Activated CD4-positive, alpha-beta T cell treated with anti-CD3 and anti-CD28 coated beads, Interleukin-2, amount 50 U/mL, for 16 hours (primary cell): ENCODE results near the gene ROCK1.

ENCODE experiments used
- DNase-seq: peaks from one replicate; pipeline ENCODE4 v3.0.0-alpha.2; 2020

ROCK1 gene

DNA sequence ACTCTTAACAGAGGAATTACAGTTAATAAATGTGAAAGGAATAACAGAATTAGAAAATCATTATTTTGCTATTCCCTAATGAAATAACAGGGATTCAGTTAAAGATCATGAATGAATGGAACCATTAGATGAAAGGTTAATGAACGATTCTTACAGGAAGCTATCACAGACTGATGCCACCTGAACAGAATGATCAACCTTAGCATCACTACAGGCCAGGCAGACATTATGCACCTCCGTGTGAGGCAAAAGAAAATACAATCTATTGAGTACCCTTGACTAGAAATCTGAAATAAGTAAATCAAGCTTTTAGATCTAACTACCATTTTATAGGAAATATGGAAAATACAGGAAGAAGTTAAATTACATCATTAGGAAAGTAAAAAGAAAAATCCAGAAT lies 10.4 kb downstream of the ROCK1 start:
- no peak for DNase-seq

DNA sequence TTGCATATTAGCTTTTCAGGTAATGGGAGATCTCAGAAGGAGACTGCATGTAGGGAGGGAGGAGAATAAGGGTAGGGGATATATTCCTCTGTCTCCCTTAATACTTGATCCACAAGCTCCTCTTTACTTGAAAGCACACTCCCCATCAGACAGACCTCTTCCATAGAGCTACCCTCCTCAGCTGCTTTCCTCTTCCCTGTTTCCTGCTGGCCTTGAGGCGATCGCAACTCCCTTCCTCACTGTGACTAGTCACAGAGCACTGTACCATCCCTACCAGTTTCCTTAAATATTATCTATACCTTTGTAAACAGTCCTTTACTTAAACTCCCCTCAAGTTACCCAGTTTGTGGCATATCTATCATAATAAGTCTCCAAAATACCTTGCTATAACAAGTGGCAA lies 10.9 kb downstream of the ROCK1 start:
- no peak for DNase-seq

DNA sequence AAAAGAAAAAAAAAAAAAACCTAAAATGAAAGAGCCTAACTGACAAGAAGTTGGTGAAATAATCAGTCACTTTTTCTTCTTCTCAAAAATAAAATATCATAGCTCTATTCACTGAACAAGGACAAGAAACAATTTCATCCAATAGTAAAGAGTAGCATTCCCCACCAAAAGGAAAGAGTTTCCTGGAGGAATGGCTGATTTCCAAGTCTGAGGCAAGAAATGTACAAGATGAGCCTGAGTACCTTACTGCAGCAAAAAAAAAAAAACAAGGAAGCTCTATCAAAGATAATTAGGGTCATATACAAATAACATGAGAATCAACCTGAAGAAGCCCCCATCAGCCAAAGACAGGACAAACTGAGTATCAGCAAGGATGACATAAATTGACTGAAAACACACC lies 11.5 kb downstream of the ROCK1 start:
- DNase-seq: no peak

DNA sequence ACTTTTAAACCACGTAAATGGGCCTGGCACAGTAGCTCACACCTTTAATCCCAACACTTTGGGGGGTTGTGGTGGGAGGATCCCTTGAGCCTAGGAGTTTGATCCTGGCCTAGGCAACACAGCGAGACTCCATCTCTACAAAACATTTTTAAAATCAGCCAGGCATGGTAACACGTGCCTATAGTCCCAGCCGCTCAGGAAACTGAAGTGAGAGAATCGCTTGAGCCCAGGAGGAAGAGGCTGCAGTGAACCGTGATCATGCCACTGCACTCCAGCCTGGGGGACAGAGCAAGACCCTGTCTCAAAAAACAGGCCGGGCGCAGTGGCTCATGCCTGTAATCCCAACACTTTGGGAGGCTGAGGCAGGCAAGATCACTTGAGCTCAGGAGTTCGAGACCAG lies 12.2 kb downstream of the ROCK1 start:
- DNase-seq: no peak

DNA sequence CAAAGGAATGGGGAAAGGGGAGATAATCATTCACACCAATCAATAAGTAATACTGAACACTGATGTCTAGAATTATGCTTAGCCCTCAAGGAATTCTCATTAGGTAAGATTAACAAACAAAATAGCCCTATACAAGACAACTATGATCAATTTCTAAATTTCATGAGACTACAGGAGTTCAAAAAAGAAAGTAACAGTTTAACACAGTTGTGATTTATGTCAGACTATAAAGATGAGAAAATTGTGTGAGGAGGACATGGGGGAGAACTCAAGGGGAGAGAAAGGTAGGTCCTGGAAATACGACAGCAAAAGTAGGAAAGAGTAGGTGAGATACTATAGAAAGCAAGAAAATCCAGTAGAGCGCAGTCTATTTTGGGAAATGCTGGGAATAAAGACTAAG lies 14.9 kb downstream of the ROCK1 start:
- DNase-seq: no peak

DNA sequence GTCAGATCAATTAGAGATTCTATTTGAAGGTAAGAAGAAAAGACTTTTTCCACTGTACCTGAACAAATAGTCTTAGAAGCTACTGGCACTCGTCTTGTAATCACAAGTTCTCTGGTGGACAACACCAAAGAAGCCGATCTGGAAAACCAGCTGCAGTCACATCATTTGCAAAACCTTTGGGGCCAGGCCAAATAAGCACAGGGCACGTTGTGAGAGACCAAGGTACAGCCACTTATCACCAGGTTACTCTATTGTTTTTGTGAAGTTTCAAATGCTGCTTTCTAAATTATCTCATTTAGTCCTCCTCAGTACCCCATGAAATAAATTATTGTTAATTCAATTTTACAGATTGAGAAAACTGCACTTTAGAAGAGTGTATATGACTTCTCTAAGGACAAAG lies 18.5 kb downstream of the ROCK1 start:
- DNase-seq: no peak

DNA sequence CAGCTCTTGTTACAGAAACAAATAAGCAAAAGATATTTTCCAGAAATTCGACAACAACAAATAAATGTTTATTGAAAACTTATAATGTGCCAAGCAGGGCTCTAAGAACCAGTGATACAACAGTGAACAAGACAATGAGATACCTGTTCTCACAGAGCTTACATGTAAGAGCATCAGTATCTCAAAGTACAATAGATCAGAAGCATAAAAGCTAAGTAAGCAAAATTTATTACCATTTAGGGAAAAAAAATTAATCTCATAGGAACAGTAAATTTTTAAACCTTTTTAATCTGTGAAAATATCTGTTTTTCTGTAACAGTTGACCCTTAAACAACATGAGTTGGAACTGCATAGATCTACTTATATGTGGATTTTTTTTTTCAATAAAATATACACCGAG lies 20.9 kb downstream of the ROCK1 start:
- DNase-seq: no peak

DNA sequence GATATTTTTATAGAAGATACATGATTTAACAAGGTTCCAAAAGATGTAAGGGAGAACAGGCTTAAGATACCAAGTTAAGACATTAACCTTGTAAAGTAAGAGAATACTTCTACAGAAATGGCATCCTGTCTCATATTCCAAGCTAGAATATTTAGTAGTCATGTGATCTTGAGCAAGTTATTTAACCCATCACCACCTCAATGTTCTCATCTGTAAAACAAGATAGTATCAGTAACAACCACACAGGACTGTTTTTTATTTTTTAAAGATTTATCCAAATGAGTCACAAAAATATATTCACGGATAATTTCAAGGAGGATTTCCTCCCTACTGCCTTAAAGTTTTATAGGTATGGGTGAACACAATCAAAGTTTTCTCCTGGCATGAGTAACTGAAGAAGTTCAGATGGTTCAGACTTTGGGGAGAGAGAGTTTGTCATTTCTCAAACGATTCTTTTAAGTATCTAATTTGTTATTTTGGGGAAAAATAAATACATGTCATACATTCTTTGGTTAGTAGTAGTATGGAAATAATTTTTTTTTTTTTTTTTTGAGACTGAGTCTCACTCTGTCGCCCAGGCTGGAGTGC lies 25.9 kb downstream of the ROCK1 start:
- no peak for DNase-seq

DNA sequence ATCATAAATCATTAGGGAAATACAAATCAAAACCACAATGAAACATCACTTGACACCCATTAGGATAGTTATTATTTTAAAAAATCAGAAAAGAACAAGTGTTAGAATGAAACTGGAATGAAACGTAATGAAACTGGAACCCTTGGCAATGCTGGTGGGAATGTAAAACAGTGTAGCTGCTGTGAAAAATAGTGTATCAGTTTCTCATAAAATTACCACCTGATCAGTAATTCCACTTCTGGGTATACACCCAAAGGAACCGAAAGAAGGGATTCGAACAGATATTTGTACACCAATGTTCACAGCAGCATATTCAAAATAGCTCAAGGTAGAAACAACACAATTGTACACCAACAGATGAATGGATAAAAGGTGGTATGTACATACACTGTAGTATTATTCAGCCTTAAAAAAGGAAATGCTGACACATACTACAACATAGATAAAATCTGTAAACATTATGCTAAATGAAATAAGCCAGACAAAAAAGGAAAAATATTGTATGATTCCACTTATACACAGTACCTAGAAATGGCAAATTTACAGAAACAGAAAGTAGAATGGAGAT lies 27.0 kb downstream of the ROCK1 start:
- DNase-seq: peak; percentile 9

DNA sequence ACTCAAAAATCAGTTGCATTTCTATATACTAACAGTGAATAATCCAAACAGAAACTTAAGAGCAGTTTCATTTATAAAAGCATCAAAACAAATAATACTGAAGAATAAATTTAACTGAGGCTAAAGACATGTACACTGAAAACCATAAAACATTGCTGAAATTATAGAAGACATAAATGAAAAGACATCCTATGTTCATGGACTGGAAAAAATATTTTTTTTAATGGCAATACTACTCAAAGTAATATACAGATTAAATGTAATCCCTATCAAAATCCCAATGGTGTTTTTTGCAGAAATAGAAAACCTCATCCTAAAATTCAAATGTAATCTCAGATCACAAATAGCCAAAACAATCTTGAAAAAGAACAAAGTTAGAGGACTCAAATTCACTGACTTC lies 28.6 kb downstream of the ROCK1 start:
- no peak for DNase-seq

DNA sequence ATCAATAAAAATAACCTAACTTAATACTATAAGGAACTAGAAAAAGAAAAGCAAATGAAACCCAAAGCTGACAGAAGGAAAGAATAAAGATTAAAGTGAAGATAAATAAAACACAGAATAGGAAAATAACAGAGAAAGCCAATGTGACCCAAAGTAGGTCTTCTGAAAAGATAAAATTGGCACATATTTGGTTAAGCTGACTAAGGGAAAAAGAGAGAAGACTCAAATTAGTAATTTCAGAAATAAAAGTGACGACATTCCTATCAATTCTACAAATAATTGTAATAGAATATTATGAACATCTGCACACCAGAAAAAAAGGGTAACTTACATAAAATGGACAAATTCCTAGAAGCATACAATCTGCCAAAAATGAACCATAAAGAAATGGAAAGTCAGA lies 30.2 kb downstream of the ROCK1 start:
- no peak for DNase-seq

DNA sequence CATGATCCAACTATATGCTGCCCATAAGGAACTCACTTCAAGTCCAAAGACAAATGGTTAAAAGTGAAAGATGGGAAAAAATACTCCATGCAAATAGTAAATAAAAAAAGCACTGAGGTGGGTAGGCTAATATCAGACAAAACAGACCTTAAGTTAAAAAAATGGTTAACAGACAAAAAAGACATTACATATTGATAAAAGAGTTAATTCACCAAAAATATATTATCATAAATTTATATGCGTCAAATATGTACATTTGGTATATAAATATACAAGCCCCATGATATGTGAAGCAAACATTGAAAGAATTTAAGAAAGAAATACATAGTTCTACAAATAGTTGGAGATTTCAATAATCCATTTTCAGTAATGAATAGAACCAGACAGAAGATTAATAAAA lies 31.0 kb downstream of the ROCK1 start:
- DNase-seq: no peak

DNA sequence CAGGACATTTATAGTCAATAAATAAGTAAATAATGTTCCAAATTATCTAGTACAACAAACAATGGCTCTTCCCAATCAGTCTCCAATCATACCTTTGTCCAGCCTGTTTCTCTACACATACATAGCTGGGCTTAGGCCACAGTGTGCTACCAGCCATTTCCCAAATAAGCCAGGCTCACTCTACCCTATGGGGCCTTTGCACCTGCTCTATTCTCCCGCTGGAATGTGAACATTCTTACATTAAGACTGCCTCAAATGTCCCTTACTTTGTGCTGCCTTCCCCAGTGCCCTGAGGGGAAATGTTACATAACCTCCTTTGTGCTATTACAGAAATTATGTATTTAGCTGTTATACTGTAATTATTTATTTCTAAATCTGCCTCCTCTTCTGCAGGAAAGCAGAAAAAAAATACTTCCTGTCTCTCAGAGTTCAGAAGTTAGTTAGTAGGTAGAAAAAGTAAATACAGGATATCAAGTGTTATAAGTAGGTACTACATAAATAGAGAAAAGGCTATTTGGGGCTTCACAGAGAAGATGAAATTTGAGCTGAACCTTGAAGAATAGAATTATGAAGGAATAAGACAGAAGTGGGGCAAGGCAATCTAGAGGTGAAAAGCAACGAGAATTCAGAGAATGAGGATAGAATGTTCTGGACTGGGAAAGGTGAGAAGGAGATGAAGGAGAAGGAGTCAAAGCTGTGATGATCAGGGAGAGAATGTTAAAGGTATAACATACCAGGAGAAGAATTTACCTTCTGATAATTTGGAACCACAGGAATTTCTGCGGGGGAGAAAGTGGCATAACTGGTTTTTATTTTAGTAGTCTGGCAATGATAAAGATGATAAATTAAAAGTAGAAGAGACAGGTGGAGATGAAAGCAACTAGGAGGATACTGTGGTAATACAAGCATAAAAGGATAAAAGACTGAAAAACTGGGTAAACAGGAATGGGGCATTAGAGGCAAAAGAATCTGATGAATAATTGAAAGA lies 37.0 kb downstream of the ROCK1 start:
- DNase-seq: no peak

DNA sequence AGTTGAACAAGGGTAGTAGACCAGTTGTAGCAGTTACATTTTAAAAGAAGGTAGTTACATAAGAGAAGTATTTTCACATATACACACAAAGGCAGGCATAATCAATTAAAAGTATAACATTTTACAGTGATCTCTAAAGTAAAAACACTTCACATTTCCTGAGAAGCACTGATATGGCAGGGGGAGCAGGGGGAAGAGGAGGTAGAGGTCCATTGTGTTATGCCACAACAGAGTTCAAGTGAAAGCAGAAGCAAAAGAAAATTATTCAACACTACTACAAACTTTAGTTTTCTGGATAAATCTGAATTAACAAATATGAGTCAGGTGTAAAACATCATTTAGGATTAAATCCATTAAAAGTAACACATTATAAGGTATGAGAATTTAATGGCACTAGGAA lies 38.4 kb downstream of the ROCK1 start:
- DNase-seq: no peak

DNA sequence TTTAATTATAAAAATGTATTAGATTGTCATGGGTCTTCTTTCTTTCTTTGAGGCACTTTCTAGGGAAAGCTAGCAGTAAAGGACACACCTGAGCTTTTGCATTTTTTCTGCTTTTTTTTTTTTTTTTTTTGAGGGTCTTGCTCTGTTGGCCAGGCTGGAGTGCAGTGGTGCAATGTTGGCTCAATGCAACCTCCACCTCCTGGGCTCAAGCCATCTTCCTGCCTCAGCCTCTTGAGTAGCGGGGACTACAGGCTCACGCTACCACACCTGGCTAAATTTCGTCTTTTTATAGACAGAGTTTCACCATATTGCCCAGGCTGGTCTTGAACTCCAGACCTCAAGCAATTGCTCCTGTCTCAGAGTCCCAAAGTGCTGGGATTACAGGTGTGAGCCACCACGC lies 40.5 kb downstream of the ROCK1 start:
- no peak for DNase-seq

DNA sequence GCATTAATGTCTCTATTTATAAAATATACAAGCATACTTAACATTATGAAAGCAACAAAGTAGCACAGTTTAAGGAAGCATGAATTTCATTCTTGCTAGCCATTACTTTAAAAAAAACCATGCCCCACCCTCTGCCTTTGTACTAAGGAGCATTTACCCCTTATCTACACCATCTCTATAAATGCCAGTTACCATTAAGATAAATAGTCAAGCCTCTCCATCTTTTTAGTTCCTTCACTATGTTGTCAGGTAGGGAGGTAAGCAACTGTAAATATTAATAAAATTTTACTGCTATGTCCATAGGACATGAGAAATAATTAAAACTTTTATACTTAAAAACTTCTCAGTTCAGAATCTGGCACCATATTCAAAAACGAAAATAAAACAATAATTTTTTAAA lies 42.1 kb downstream of the ROCK1 start:
- DNase-seq: no peak

DNA sequence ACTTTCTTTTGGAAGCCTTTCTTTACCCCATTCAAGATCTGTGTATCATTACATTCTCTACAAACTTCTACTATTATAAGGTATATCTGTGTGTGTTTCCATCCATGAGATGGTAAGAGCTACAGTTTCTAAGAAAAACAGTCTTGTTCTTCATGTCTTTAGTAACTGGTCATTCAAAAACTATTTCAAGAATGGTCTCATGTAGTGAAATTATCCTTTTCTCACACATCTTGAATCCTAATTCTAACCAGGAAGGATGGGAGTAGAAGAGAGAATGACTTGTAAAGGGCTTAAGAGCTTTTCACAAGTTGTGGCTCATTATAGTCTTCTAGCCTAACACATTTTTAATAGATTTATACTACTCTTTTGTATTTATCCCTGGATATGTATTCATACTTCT lies 47.3 kb downstream of the ROCK1 start:
- DNase-seq: no peak

DNA sequence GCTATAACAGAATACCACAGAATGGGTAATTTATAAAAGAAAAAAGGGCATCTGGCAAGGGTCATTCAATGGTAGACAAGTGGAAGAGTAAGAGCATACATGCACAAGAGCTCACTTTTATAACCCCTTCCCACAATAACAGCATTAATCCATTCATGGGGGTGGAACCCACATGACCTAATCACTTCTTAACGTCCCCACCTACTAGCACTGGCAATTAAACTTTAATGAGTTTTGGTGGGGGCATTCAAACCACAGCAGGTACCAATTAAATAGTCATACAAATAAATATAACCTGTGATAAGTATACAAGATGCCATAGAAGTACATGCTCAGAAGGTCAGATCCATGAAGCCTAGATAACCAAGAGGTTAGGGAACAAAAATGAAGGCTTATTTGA lies 48.6 kb downstream of the ROCK1 start:
- DNase-seq: no peak

DNA sequence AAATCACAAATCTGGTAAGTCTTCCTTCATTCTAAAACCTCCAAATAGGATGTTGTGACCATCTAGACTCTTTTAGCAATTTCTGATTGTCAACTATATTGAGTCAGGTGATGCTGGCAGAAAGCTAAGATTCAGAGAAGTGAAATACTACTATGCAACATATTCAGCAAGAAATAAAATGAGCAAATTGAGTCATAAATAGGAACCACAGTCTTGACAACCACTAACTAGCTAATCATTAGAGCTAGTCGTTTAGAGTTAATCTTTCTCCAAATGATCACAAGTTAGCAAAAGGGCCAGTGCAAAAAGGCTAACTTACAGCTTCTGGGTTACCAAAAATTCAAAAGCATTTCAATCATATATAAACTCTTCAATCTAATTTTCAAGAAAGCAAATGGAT lies 54.5 kb downstream of the ROCK1 start:
- DNase-seq: no peak

DNA sequence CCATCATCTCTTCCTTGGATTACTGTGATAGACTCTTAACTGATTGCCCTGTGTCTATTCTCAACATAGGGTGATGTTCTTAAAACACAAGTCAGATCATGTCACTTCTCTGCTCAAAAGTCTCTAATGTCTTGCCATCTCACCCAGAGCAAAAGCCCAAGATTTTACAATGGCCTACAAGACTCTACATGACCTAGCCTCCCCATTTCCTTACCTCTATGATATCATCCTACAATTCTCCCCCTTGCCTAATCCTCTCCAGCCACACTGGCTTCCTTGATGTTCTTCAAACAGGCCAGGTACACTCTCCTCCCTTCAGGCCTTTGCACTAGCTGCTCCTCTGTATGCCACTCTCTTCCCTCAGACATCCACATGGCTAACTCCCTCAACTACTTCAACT lies 55.1 kb downstream of the ROCK1 start:
- DNase-seq: no peak

DNA sequence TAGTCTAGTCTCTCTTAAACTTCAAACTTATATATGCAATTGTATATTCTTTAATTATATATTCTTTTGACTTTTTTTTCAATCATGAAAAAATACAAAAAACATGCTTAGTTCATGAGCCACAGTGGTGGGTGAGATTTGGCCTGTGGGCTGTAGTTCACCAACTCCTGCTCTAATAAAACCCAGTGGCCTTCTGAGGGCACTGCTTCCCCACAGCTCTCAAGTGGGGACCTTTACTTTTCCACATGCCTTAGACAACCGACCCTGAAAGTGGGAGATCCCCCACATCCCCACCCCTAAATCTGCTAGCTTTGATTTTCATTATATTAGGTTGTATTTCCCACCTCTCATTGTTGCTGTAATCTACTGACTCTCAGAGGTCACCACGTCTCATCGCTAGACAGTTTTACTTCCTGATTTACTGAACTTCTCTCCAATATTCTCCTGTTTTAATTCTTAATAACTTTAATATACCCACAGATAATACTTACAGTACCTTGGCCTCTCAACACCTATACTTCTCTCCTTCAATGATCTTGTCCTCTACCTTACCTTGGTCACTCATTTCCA lies 57.3 kb downstream of the ROCK1 start:
- DNase-seq: no peak

DNA sequence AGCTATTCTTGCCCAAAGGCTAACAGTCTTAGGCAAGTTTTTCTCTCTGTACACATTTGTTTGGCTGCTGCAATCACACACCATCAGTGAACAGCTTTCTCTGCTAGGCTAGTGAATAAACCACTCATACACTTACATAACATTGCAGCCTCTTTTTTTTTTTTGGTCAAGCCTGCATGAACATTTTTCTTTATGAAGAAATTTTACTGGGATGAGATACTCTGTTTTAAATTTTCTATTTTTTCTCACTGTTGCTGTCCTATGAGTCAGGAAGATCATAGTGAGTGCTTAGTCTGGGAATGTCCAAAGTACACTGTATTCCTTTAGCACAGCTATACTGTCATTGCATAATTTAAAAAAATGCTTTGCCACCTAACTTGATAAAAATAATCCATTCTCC lies 58.5 kb downstream of the ROCK1 start:
- DNase-seq: no peak

DNA sequence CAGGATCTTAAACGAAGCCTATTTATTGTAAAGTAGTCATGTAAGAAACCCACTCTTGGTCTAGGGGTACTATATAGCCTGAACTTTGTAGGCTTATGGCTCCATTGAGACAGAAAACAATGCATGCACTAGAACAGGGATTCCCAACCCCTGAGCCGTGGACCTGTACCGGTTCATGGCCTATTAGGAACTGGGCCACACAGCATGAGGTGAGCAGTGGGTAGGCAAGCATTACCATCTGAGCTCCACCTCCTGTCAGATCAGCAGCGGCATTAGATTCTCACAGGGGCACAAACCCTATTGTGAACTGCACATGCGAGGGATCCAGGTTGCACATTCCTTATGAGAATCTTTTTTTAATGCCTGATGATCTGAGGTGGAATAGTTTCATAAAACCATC lies 59.2 kb downstream of the ROCK1 start:
- no peak for DNase-seq

DNA sequence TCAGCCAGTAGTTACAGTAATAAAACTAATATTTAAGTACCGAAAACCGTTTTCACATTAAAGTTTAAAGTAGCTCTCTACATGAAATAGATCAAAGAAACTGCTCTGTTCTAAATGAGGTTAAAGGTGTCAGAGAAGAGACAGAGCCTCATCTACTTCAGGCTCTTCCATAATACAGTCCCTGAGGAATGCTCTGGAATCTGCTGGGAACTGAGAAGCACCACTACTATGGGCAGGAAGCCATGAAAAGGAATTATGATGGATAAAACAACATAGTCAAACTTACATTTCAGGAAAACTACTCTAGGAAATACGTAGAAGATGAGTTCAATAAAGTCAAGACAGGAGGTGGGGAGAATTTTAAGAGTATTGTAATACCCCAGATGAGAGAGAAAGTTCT lies 60.0 kb downstream of the ROCK1 start:
- DNase-seq: no peak
